ENCODE data around the gene DAB2.
A peak's percentile ranks its signal among the peaks of the same experiment; 100 is the strongest.

Gene DAB2

DNA sequence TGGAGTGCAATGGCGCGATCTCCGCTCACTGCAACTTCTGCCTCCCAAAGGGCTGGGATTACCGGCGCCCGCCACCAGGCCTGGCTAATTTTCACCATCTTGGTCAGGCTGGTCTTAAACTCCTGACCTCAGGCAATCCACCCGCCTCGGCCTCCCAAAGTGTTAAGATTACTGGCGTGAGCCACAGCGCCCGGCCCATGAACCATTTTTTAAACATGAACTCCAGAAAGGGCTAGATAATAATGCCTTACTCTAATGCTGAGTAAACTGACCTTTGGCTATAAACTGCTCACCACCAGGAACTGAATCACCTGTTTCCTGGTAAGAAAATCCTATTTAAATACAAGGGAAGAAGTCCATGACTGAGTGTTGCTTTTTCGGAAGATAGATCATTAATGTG is 23.2 kb upstream of the DAB2 start:
- DNase-seq: no peak

- no peak for DNase-seq
These were observed 22.3 kb upstream of the DAB2 start for GRCh38 chr5:39447059-39447458.

GRCh38 chr5:39446231-39446630 is 21.5 kb upstream of the DAB2 start:
- no peak for DNase-seq

GRCh38 chr5:39443911-39444310 is 19.1 kb upstream of the DAB2 start:
- no peak for DNase-seq

- no peak for DNase-seq
These were observed 18.2 kb upstream of the DAB2 start for GRCh38 chr5:39442991-39443390.

DNA sequence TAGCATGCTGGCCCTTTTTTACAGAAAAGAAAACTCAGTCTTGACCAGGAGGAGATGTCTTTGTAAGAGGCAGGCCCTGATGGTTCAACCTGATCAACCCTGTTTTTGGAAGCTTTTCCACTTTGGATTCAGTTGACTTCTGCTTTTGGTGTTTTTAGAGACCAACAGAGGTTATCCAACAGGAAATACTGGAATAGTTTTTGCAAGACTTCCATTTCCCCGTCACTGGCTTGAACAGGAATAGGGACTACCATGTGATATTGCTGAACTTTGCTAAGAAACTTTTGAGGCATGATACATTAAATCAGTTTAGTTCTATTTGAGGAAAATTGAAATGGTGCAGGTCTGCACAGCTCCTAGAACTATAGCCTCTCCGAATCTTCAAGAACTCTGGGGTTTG is 17.1 kb upstream of the DAB2 start:
- DNase-seq: no peak

GRCh38 chr5:39440958-39441624 is 16.3 kb upstream of the DAB2 start:
- DNase-seq: no peak

DNA sequence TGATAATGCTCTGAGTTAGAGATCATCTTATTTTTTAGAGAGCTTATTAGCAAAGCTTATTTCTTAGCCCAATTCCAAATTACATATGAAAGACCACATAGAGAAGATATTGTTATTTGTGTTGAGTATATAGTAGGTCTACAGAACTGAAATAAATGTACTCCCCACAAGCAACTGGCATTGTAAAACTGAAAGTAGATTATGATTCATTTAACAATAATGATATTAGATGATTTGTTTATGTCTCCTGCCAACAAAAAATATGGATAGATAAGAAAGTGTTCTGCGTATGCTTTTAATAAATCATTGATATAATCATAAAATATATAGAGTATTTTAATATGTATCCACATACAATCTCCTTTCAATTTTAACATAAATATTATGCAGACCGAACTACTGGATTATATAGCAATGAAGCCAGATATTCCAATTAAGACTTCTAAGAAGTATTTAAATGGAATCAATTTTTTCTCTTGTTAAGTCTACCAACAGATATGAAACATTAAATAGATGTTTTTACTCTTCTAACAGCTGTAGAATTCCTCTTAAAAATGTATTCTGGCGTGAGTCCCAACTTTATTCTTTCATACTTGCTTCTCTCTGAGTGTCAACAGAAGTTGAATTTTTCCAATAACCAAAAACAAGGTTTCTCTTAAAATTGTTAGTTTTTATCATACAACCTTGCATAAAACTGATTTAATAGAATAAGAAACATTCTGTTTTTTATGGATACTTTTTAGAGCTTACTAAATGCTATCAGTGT is 15.6 kb upstream of the DAB2 start:
- no peak for DNase-seq

DNA sequence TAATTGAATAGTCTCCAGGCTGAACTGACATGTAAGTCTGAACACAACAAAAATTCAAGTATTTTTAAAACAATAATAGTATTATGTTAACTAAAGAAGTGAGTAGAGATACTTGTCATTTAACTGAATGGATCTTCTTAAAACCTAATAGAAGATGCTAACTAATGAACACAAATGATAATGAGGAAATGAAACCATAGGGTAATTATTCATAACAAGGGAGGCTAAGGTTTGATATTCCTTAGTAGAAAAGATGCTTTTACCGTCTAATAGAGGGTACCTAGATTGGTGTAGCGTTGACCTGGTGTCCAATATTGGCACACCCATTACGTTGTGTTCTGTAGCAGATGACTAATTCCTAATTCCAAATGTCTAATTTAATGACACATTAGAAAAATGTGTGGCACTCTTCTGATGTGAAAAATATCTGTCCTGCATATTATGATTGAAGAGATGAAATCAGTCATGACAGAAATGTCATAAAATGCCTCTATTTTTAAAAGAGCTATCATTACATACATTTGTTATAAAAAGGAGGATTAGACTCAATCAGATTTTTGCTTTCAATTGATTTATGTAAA is 14.9 kb upstream of the DAB2 start:
- DNase-seq: no peak

DNA sequence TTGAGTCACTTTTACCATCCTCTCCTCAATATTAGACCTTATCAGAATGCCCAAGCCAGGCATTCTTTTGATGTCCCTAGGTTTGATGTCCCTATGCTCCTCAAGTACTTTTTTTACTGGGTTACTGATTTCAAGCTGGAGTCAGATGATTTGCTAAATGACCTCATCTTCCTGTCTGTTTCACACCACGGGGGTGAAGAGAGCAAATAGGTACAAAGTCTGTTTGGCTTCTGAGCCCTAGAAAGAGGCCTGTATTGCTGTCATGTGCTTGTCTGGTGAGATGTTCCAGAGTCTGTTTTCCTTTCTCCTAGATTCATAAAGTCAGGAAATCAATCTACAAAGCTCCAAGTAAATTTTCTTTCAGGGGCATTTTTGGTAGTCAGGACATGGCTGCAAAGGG is 12.7 kb upstream of the DAB2 start:
- no peak for DNase-seq

GRCh38 chr5:39433848-39434247 is 9.1 kb upstream of the DAB2 start:
- DNase-seq: no peak

DNA sequence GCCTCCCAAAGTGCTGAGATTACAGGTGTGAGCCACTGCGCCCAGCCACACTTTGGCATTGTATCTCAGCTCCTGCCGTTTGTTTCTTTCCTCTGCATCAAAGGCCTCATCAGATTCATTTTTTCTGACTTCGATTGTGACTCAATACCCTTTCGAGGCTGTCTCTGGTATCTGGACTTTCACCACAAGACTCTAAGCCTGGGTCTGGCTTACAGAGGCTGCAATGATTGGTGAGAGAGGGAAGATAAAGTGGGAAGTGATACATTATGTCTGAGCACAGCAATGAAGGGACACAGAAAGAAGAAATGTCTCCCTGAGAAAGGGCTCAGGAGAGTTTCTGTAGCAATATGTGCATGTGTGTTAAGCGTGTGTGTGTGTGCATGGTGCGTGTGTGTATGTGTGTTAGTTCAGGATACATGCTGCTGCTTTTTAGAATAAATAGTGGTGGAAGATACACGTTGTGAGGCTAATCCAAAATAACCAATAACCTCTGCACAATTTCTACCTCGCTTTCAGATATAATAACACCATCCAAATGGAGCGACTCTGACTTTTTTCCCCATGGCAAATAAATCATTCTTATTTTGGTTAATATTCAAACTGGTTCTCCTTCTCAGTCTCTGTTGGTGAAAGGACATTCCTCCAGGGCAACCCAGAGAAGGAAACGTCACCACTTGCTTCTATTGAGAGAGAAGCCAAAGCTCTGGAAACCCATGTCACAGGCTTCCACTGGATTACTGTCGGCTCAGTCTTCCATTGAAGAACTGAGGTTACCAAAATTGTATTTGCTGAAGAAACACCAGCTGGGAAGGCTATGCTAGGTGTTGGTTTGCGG is 8.1 kb upstream of the DAB2 start:
- no peak for DNase-seq

GRCh38 chr5:39430461-39430860 is 5.7 kb upstream of the DAB2 start:
- no peak for DNase-seq

- DNase-seq: no peak
These were observed 3.9 kb upstream of the DAB2 start for GRCh38 chr5:39428640-39429039.

GRCh38 chr5:39427633-39428032 is 2.9 kb upstream of the DAB2 start:
- DNase-seq: no peak

- no peak for DNase-seq
These were observed 2.4 kb upstream of the DAB2 start for GRCh38 chr5:39427229-39427628.

DNA sequence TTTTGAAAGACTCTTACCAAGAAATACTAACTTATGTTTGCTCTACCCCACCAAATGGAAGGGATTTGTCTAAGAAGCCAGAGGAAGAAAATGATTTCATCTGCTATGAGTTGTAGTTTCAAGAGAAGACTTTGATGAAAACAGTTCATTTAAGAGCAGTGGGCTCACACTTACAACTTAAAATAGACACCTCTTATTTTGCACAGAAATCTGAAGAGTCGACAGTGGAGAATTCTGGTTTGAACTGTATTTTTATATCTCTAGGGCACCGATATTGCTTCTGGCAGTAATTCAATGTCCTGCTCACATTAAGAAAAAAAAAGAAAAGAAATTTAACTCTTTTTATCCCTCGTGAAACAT is 1.9 kb upstream of the DAB2 start:
- no peak for DNase-seq

- DNase-seq: no peak
These were observed 1.4 kb upstream of the DAB2 start for GRCh38 chr5:39426051-39426745.

- peak in 3 of 14 donors; percentile 1 to 22 (median 9) for DNase-seq
These were observed 1.4 kb downstream of the DAB2 start for GRCh38 chr5:39423331-39423751.

DNA sequence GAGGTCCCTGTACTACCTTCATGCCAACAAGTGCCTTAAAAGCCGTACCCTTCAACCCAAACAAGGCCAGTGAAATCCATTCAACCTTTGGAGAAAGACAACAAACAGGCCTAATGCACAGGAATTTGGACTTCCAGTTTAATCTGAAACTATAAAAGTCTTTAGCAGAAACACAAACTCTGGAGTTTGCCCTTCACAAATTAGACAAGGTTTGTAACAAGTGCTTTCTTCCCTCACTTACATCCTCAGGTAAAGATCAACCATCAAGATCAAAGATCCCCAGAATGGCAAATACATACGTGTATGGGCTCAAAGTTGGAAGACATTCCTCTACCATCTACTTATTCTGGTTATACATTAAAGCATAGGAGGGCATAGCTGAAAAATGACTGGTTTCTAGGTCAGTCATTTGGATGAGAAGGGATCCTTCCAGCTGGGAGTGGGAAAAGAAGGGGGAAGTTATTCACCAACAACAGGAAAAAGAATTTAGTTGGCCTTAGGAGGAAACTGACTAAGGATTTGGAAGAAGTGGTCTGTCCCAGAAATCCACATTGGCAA is 2.0 kb downstream of the DAB2 start:
- DNase-seq: no peak

DNA sequence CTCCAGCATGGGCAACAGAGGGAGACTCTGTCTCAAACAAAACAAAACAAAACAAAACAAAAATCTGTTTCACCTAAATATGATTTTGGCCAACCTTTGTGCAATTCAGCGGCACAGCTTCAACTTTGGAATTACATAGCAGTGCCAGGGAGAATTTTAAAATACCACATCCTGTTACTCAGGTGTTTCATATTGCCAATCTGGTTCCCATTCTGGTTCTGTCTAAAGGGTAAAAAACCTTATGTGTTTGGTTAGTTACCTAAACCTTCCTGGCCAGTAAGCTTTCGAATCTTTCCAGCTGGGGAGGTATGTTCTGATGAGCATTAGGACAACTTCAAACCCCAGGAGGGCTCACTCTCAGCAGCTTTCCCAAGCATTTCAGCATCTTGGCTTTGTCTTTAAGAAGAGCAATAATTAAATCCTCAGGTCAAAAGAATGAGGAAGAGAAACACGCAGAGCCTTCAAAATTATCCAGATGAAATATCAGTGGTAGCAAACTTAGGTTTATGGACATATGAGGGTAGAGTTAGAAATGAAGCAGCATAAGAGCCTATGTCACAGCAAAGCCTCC is 2.7 kb downstream of the DAB2 start:
- no peak for DNase-seq

Measured in C1 segment of cervical spinal cord (tissue), 14 donors.